Measurements from ENCODE around the gene SLCO1C1. TPM values are rescaled to one million over a fixed set of nuclear protein-coding genes. Genes with fewer than 3 reads are reported as not detected.

Gene SLCO1C1
- total RNA-seq, 1 experiment from 2014 or later: not detected

DNA sequence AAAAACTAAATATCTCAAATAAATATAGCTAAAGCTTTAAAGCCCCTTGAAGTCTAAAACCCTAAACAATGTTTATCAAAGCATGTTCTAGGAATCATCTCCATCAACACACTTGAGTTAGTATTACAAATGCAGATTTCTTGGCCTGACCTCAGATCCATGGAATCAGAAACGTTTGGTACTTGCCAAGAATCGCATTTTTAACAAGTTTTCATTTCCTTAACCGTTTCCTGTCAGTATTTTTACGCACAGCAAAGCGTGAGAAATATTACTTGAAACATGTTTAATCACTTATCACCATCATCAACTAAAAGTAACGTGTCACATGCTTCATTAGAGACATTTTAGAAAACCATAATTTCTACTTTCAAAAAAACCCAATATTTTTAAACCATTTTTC lies 9.7 kb downstream of the SLCO1C1 start:
- Mint-ChIP-seq H3K36me3 (ENCODE audit: insufficient read depth, unreplicated experiment) (no peaks in the 10 kb centered on the region), H3K27me3 (ENCODE audit: insufficient read depth, unreplicated experiment) (peaks cover 42% of the 10 kb centered on the region), H3K4me3 (ENCODE audit: unreplicated experiment) (no peak overlapping the region), H3K9me3 (ENCODE audit: unreplicated experiment) (no peaks in the 10 kb centered on the region), H3K4me1 (ENCODE audit: insufficient read depth, unreplicated experiment) (no peaks in the 10 kb centered on the region), H3K27ac (ENCODE audit: low read depth, unreplicated experiment) (no peak overlapping the region)
- intact Hi-C loops (cut with micrococcal nuclease): no loop called here
- POLR2A ChIA-PET: no interaction called here
- CTCF ChIA-PET: interaction anchor here (0.6 kb wide), 1 partner anchor 44 kb away, joined by 3 read pairs; no protein-coding TSS in a partner anchor
- no peak for DNase-seq (ENCODE audit: unreplicated experiment)
- BruUV-seq (replicated peaks): no TSS peak
- no peak for TF ChIP-seq CTCF (IDR thresholded peaks at IDR 0.05; ENCODE audit: unreplicated experiment)

DNA sequence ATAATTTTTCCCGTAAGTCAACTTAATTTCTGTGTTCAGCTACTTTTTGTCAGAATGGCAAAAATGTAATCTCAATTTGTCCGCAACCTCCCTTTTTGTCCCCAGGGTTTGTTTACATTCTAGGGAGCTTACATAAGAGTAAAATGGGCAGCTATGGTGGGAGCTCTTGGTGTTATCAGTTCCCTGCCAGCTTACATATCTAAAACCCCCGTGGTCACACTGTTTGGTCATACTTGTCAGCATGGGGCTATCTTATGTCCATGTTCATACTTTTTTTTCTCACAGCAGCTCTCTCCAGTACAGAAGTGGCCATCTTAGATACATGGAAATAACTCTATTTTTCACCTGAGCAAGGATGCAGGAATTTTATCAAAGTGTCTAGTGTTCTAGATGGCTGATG lies 16.7 kb downstream of the SLCO1C1 start:
- DNase-seq (ENCODE audit: unreplicated experiment): no peak
- no peak overlapping the region for H3K27ac Mint-ChIP-seq (ENCODE audit: low read depth, unreplicated experiment)
- POLR2A ChIA-PET: no interaction called here
- intact Hi-C loops (cut with micrococcal nuclease): no loop called here
- no peak overlapping the region for H3K4me3 Mint-ChIP-seq (ENCODE audit: unreplicated experiment)
- H3K36me3 Mint-ChIP-seq (ENCODE audit: insufficient read depth, unreplicated experiment): no peaks in the 10 kb centered on the region
- peaks cover 23% of the 10 kb centered on the region for H3K27me3 Mint-ChIP-seq (ENCODE audit: insufficient read depth, unreplicated experiment)
- BruUV-seq (replicated peaks): no TSS peak
- CTCF ChIA-PET: interaction anchor here (0.5 kb wide), 1 partner anchor 230 kb away, joined by 3 read pairs; no protein-coding TSS in a partner anchor
- H3K4me1 Mint-ChIP-seq (ENCODE audit: insufficient read depth, unreplicated experiment): no peaks in the 10 kb centered on the region
- no peaks in the 10 kb centered on the region for H3K9me3 Mint-ChIP-seq (ENCODE audit: unreplicated experiment)
- TF ChIP-seq CTCF (IDR thresholded peaks at IDR 0.05; ENCODE audit: unreplicated experiment): no peak

DNA sequence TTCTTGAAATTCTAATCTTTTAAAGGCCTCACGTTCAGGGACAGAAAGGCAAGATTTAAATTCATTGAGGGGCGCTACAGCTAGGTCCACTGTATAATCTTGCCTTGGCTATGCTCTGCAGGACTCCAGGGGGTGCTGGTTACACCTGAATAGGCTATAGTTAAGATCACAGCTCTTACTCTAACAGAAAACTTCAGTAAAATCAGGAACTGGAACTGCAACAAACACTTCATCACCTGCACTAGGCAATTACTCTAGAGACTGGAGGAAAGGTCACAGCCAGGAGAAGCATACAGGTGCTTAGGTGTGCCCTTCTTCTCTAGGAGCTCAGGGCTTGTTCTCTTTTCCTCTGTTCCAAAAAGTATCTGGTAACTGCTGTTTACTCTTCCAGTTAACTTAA lies 20.9 kb downstream of the SLCO1C1 start:
- peaks cover 11% of the 10 kb centered on the region for H3K27me3 Mint-ChIP-seq (ENCODE audit: insufficient read depth, unreplicated experiment)
- ChIA-PET POLR2A (no interaction called here), CTCF (no interaction called here)
- no peak overlapping the region for H3K27ac Mint-ChIP-seq (ENCODE audit: low read depth, unreplicated experiment)
- BruUV-seq (replicated peaks): no TSS peak
- intact Hi-C loops (cut with micrococcal nuclease): no loop called here
- TF ChIP-seq CTCF (IDR thresholded peaks at IDR 0.05; ENCODE audit: unreplicated experiment): no peak
- no peaks in the 10 kb centered on the region for H3K4me1 Mint-ChIP-seq (ENCODE audit: insufficient read depth, unreplicated experiment)
- no peak for DNase-seq (ENCODE audit: unreplicated experiment)
- H3K4me3 Mint-ChIP-seq (ENCODE audit: unreplicated experiment): no peak overlapping the region
- H3K9me3 Mint-ChIP-seq (ENCODE audit: unreplicated experiment): no peaks in the 10 kb centered on the region
- H3K36me3 Mint-ChIP-seq (ENCODE audit: insufficient read depth, unreplicated experiment): no peaks in the 10 kb centered on the region

- no TSS peak for BruUV-seq (replicated peaks)
- Mint-ChIP-seq H3K27me3 (ENCODE audit: insufficient read depth, unreplicated experiment) (peaks cover 11% of the 10 kb centered on the region), H3K27ac (ENCODE audit: low read depth, unreplicated experiment) (no peak overlapping the region), H3K9me3 (ENCODE audit: unreplicated experiment) (no peaks in the 10 kb centered on the region), H3K36me3 (ENCODE audit: insufficient read depth, unreplicated experiment) (no peaks in the 10 kb centered on the region), H3K4me3 (ENCODE audit: unreplicated experiment) (no peak overlapping the region), H3K4me1 (ENCODE audit: insufficient read depth, unreplicated experiment) (no peaks in the 10 kb centered on the region)
- ChIA-PET CTCF (interaction anchor here (0.6 kb wide), 1 partner anchor 101 kb away, joined by 4 read pairs; no protein-coding TSS in a partner anchor), POLR2A (no interaction called here)
- TF ChIP-seq CTCF (IDR thresholded peaks at IDR 0.05; ENCODE audit: unreplicated experiment): no peak
- intact Hi-C loops (cut with micrococcal nuclease): no loop called here
- DNase-seq (ENCODE audit: unreplicated experiment): no peak
Observed at GRCh38 chr12:20716985-20717384, 21.9 kb downstream of the SLCO1C1 start.

Measured in MCF 10A (cell line).